Stimulated activated naive CD4-positive, alpha-beta T cell treated with Interleukin-2 at 50 U/mL for 16 hours (primary cell): Measurements from ENCODE around the gene LIG3.
"Not testable (repeated sequence)": the region's sequence is repeated elsewhere in the genome, so short reads cannot be mapped to it uniquely, and the experiment has no call there.

ENCODE experiments used
- DNase-seq: peaks from one replicate; lab custom pipeline; 2025; lab: John Stamatoyannopoulos, UW

The LIG3 gene

DNA sequence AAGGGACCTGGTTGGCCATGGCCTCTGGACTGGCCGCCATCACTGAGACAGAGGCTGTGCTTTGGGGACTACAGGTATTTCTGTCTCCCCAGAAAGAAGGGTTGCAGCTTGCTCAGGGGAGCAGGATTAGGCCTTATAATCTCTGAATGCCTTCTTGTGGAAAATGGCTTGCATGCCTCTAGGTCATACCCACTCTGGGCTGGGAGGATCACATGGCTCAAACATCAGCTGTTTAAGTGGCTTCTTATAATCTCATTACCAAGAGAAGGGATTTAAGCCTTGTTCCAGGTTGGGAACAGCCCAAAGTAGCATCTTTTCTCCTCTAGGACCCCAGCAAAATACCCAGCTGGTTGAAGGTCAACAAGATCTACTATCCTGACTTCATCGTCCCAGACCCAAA is 19.1 kb downstream of the LIG3 start:
- no peak for DNase-seq

DNA sequence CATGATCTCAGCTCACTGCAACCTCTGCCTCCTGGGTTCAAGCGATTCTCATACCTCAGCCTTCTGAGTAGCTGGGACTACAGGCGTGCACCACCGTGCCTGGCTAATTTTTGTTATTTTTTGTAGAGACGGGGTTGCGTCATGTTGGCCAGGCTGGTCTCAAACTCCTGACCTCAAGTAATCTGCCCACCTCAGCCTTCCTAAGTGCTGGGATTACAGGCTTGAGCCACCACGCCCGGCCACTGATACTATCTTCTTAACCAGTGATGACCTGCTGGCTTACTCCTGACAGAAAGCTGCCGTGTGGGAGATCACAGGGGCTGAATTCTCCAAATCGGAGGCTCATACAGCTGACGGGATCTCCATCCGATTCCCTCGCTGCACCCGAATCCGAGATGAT is 20.7 kb downstream of the LIG3 start:
- not testable (repeated sequence) for DNase-seq

DNA sequence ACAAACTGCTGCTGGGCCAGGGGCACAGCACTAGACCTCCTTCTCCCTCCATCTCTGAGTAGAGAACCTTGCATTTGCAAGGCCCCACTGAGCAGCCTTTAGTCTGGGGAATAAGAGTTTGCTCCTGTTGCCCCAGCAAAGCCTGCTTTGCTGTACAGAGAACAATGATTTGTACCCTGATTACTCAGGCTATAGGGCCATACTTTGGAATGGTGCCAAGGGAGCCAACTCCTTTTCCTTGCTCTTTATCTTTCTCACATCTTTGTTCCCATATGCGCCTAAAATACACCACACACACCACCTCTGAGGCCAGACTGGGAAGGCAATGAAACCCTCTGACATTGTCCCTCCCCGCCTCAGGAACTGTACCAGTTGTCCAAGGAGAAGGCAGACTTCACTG is 21.2 kb downstream of the LIG3 start:
- DNase-seq: no peak

DNA sequence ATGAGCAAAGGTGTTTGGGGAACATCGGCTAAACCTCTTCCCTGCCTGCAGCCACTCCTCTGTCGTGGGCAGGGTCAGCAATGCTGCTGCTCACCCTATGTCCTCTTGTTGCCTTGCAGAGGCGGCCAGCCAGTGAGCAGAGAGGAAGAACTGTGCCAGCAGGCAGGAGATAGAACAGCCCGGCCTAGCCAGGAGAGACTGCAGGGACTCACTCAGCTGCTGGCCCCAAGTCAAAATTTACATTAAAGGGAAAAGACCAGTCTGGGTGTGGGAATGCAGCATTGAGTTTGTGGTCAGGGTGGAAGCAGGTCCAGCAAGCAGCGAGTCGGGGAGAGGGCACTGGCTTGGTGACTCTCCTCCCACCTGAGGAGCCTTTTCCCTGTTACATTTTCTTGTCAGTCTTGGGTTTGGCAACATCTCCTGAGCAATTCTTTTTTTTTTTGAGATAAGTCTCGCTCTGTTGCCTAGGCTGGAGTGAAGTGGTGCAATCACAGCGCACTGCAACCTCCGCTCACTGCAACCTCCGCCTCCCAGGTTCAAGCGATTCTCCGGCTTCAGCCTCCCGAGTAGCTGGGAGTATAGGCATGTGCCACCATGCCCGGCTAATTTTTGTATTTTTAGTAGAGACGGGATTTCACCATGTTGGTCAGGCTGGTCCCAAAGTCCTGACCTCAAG is 22.7 kb downstream of the LIG3 start:
- no peak for DNase-seq

DNA sequence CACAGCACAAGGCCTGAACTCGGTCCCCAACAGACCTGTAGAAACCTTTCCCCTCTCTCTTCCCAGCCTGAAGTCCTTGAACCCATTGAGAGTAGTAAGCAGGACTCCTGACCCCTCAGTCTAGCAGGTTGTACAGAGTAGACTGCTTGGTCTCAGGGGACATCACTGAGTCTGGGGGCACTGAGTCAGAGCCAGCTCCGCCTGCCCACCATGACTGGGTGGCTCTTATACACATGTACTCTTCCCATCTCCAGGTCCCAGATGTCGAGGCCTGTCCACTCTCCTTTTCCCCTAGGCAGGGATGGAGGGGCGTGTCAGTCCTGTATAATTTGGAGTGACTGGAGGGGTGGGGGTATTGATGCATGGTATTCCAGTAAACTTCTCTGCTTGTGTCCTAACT is 23.5 kb downstream of the LIG3 start:
- no peak for DNase-seq

DNA sequence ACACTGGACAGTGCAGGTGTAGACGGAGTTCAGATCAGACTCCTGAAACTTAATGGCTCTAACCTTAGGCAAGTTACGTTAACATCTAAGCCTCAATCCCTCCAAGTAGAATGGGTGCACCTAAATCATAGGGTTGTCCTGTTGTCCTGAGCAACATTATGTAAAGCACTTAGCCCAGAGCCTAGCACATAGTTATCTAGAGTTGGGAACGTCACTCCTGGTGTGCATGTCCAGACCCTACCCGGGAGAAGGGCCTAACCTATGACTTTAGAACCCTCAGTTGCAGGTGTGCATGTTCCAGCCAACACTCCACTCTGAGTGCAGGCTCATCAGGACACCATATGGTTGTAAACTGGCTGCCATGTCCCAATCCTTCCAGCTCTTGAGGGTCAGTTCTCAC is 26.0 kb downstream of the LIG3 start:
- no peak for DNase-seq

DNA sequence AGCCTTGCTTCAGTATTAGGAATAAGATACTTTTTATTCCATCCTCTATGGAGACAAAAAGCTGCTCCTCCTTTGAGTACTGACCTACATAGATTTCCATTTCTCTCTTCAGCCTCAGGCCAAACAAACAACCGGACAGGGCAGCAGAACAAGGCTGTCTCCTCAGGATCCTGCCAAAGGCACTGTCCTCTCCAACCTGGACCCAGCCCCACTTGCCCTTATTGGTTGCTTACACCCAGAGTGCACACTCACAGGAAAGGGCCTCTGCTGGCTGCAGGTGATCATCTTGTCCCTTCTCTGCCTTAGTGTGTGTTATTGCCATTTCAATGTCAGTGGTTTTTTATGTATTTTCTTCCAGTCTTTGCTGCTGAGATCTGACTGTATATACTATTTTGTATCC is 26.6 kb downstream of the LIG3 start:
- no peak for DNase-seq

DNA sequence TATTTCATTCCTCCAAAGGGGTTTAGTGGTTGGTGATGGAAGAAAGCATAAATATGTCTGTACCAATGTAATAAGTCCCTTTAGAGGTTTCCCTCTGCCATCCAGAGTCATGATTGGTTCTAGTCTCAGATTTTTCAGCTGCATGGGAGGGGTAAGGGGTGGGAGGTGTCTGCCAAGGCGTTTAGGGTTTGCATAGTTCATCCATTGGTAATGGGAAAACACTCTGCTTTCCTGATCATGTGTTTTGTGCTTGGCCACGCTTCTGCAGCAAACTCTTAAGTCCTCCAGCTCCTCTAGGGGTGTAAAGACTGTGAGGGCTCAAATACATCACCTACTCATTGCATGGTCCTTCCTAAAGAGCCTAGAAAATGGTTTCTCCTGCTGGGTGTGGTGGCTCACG is 29.8 kb downstream of the LIG3 start:
- DNase-seq: no peak

DNA sequence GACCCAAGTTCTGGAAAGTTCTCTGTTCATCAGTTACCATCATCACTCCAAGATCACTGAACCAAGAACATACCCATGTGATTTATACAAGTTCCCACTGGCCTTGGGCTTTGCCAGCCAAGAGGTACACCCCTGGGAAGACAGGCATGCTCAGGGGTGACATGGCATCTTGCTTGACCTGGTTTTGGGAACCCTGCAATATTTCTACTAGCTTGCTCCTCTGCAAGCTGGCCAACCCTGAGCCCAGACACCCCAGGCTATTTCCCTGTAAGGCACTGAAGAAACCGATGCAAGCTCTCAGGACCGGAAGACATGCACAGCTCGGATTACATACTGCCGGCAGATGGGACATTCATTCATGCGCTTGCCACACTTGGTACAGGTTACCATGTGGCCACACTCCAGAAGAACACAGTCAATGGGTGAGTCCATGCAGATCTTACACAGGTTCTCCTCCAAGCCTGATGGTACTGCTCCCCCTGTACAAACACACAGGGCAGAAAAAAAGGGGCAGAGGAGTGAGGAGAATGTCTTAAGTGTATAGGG is 31.4 kb downstream of the LIG3 start:
- DNase-seq: no peak

DNA sequence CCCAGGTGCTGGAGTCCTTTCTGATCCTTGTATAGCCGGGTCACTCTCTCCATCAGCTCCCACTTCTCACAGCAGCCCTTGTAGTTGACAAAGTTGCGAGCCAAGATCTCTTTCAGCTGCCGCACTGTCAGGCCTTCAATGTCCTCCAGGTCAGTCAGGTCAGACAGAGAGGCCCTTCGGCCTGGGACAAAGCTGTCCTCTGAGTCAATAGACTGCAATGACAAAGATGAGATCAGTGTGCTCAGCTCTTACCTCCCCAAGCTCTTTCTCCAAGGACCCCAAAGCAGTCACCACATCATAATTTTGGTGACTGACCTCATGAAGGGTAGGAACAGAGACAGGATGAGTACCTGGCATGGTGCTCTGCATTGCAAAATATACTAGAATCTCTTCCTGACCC is 36.1 kb downstream of the LIG3 start:
- DNase-seq: no peak

DNA sequence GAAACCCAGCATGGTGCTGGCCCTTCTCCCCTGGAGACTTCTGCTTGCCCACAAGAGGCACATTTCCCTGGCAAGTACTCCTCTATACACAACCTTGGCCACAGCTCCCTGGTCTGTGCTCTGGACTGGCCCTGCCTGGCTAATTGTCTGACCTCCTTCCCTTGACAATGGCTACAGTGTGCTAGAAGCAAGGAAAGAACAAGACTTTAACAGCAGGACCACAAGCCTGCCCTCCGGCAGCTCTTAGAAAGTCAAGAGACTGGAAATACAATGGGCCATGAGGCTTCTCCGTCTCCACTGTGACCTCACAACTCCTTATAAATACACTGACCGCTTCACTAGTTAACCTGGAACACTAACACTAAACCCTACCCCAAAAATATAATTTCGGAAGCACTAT is 36.7 kb downstream of the LIG3 start:
- DNase-seq: no peak

DNA sequence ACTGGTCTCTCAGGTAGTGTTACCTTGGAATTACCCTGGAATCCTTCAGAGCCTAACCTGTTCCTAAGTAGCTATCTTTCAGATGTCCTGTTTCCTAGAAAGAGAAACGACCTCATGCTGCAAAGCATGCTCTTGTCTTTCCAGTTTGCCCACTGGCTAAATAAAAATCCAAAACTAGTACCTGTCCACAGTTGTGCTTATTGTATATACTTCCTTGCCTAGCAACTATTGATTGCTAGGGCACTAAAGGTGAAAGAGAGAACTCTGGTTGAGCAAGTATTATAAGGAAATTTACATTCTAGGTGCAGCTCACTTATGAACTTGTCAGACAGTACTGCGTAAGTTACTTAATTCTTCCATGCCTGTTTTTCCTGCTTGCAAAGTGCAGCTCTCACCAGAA is 38.5 kb downstream of the LIG3 start:
- no peak for DNase-seq

DNA sequence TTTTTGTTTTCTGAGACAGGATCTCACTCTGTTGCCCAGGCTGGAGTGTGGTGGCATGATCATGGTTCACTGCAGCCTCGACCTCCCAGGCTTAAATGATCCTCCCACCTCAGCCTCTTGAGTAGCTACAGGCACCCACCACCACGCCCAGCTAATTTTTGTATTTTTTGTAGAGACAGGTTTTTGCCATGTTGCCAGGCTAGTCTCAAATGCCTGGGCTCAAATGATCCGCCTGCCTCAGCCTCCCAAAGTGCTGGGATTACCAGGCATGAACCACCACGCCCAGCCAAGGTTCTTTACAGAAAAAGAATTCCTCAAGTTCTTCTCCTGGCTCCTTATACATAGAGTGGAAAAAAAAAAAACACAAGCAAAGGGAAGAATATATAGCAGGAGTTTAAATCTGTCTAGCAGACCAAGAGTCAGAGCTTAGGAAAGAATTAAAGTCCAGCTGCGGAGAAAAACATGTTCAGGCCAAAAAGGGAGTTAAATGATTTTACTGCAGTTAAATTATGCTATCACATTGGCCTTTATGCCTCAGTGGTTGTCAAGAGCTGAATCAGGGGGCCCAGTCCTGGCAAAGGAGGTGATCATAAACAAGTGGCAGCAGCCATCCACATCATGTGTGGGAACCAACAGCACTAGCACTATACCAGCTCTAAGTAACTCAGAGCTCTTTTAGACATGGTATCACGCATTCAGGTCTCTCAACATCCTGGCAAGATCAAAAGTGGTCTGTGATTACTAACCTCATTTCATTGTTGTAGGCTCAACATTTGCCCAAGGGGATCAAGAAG is 39.3 kb downstream of the LIG3 start:
- no peak for DNase-seq

DNA sequence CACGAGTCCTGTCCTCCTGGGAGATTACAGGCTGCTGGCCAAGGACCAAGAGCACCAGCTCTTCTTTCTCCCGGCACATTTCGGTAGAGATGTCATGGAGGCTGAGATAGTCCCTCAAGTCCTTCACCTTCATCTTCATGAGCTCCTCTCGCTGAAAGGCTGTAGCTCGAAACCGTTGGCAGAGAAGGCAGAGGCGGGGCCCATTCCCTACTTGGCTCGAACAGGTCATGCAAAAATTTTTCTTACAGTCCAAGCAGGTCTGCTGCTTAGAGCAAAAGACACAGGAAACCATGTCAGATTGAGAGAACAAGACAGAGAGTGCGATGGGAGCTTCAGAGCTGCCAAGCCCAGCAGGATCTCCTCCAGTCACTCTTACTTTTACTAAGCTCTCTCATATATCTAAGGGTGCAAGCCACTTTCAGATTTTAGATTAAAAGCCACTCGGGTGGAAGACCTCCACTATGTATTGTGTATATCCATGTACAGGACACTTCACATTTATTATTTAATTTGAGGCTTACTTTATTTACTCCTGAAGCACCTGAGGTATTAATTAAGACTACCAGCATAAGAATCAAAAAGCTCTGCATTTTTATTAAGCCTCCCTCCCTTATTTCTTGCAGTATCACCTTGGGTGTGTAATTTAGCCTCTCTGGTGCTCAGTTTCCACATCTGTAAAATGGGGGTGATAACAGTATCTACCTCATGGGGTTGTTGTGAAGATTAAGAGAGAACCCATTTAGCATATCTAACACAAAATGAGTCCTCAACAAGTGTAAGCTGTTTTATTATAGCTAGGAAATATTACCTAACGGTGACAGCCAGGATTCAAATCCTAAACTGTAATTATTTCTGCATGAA is 41.4 kb downstream of the LIG3 start:
- DNase-seq: no peak

DNA sequence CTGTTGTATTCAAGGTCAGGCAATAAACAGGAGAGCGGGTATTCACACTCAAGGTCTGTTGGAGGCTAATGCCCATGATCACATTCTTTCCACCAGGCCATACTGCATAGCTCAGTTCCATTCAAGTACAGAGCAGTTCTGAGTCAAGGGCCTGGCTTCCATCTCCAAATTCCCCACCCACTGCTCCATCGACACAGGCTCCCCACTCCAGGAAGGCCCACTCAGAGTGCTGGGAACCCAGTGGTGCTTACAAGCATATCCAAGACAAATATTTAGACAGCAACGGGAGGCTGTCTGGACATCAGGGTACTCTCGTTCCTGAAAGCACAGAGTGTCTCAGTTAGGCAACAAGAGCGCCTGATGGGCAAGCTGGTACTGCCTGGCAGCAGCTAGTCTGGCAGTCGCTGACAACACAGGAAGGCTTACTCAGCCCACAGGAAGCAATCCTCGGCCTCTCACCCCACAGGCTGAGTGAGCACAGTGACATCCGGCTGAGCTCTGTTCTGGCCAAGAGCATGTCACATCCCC is 42.3 kb downstream of the LIG3 start:
- DNase-seq: peak; percentile 73

DNA sequence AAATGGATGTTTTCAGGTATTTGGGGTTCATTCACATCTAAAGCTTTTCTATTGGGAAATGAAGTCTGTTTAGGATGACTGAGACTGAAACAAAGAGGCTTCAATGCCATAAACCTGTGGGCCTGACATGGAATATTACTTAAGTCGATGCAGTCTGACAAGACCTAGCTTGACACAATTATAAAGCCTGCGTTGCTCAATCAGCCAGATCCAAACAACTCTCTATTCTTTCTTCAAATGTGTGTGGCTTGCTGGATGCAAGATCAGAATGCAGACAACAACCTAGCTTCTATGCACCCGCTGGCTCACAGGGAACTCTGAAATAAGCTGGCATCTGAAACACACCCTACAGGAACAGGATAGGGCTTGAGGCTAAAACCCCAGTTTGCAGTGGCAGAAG is 43.2 kb downstream of the LIG3 start:
- no peak for DNase-seq

DNA sequence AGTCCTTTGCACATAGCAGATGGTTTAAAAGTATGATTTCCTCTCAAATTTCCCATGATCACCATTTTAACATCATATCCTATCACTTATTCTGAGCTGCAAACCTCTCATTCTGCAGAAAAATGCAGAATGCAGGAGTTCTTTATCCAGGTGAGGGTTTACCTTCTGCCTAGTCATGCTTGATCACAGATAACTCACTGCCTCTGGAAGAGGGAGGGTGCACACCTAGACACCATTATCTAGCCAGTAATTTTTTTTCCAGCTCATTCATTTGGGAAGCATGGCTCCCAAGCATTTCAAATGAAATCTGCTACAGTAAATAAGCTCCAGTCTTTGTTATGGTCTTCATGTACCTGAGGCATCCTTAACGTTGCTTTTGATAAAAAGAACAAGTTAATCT is 45.2 kb downstream of the LIG3 start:
- no peak for DNase-seq

DNA sequence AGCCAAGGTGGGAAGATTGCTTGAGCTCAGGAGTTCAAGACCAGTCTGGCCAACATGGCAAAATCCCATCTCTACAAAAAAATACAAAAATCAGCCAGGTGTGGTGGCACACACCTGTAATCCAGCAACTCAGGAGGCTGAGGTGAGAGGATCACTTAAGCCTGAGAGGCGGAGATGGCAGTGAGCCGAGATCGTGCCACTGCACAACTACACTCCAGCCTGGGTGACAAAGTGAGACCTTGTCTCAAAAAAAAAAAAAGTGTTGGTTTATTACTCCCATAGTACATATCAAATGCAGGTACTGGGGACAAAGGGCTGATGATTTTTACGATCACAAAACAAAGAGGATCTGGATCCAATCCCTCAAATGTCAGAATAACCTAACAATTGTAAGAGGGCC is 47.8 kb downstream of the LIG3 start:
- not testable (repeated sequence) for DNase-seq

DNA sequence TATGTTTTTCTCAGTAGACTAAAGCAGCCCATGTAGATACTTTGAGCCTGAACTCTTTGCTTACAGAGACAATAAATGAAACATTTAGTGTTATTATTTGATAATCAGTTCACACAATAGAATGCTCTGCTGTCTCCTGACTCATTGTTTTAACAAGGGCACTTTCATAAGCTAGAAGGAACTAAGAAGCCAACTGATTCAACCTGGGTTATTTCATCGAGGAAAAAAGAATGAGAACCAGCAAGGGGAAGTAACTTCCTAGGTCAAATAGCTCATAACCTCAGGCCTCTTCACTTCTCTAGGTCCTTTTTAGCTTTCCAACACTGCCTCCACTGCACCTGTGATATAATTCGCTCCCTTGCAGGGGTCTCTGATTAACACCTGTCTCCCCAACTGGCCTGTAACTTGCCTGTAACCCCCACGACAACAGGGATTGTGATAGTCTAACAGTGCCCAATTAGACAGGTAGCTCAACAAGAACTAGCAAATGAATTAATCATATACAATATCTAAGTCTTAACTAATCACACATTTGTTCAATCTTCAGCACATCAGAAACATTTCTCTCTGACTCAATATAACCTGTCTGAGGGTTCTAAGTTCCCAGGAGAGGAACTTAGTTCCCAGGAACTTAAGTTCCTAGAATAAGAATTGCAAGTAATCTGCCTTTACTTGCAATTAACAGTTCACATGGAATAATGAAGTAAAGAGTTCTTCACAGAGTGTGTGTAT is 48.4 kb downstream of the LIG3 start:
- no peak for DNase-seq

DNA sequence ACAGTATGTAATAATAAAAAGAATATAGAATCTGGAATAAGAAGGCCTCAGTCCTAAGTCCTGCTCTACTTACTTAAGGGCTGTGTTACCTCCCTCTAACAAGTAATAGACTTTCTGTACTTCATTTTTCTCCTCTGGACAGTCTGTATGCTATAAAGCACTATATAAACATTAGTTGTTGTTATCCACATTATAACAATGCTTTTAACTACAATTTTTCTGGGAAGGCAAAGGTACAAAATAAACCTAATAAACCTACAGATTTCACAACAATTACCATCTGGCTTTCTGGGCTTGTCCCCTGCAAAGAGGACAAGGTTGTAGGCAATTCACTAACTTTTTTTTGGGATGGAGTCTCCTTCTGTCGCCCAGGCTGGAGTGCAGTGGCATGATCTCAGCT is 50.5 kb downstream of the LIG3 start:
- DNase-seq: no peak

DNA sequence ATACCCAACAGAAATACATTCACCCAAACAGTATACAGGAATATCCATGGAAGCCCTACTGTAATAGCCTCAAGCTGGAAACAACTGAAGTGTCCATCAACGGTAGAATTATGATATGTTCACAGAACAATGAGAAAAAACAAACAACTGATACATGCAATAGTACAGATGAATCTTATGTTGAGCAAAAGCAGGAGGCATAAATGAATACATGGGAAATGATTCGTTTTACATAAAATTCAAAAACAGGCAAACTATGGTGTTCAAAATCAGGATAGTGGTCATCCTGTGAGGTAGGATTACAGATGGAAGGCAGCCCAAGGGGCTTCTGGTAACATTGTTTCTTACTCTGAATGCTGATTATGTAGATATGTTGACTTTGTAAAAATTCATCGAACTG is 58.1 kb downstream of the LIG3 start:
- DNase-seq: no peak

DNA sequence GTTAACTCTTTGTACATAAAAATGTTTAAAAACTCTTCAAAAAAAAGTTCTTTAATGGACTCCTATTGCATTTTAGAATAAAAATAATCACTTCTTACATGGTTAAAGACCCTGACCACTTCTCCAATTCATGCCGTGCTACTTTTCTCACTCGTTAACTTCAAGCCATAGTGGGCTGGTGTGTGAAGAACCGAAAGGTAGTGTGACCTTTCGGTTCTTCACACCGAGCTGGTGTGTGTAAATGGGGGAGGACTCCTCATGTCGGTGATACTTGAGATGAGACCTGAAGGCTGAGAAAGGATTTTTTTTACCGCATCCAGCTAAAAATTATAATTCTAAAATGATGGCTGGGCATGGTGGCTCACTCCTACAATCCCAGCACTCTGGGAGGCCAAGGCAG is 61.1 kb downstream of the LIG3 start:
- DNase-seq: no peak
